Esophagus squamous epithelium (tissue), 5 donors: Measurements from ENCODE around the gene MANEAL. TPM values are rescaled to one million over a fixed set of nuclear protein-coding genes. Genes with fewer than 3 reads are reported as not detected.

Source experiments
- DNase-seq: peaks from one replicate; lab custom pipeline; 2025; lab: John Stamatoyannopoulos, UW
- H3K27ac ChIP-seq, 4 donors: fragments of 200-600 bp; sonication (generic); one replicate each; pipeline ENCODE4 v1.5.1; 2016 to 2019; ENCODE audit warnings: mild to moderate bottlenecking in 1 of 4
- H3K27me3 ChIP-seq, 4 donors: fragments of 200-600 bp; sonication (generic); 1 replicate in 3 of 4; 2 replicates in 1 of 4; pipeline versions ENCODE4 v1.5.1 to v1.6.0; 2017 to 2021; ENCODE audit warnings: antibody characterized with exemption in 1 of 4
- H3K36me3 ChIP-seq, 3 donors: fragments of 200-600 bp; sonication (generic); one replicate each; pipeline ENCODE4 v1.5.1; 2016 to 2019
- H3K4me1 ChIP-seq, 3 donors: fragments of 200-600 bp; sonication (generic); one replicate each; pipeline ENCODE4 v1.5.1; 2017 to 2019
- H3K4me3 ChIP-seq, 4 donors: fragments of 200-600 bp; sonication (generic); 1 replicate in 3 of 4; 2 replicates in 1 of 4; pipeline ENCODE4 v1.5.1; 2016 to 2019; ENCODE audit warnings: mild to moderate bottlenecking in 2 of 4, moderate library complexity in 1 of 4
- H3K9me3 ChIP-seq, 3 donors: fragments of 200-600 bp; sonication (generic); one replicate each; pipeline ENCODE4 v1.5.1; 2016 to 2019
- CTCF ChIP-seq, 6 experiments: fragments of 450-650 bp in 4 of 6; fragments of 200-600 bp in 2 of 6; sonication (generic) in 2 of 6; IDR thresholded peaks; one replicate each; pipeline ENCODE4 v1.5.1; 2016 to 2019; ENCODE audit warnings: antibody characterized with exemption in 6 of 6, mild to moderate bottlenecking in 4 of 6, moderate library complexity in 4 of 6
- POLR2A ChIP-seq, 4 donors: fragments of 450-650 bp; IDR thresholded peaks; one replicate each; pipeline ENCODE4 v1.6.1; 2017; ENCODE audit warnings: antibody characterized with exemption in 4 of 4, mild to moderate bottlenecking in 4 of 4, moderate library complexity in 3 of 4
- whole genome bisulfite sequencing, 2 donors: methylation state at CpG; one replicate each; pipeline ENCODE4 v1.1.5; 2018; 5-methylcytosine and 5-hydroxymethylcytosine counted together
- intact Hi-C: fragments of 100-400 bp; cut with DNase I; formaldehyde crosslinking; loops from one replicate; pipeline ENCODE4 v1.15.0; 2022
- total RNA-seq, 4 donors: library from RNA; depleted of rRNA; stranded (reverse); fragments of >200 nt; gene quantifications; one replicate each; pipeline ENCODE4 v1.1.0, GENCODE V29; 2016
- donor health status: DM: yes; HTN: yes; CAD: no.

The MANEAL gene
- total RNA-seq, 4 donors from 2014 or later = 2.3 to 5.0 (median 3.7) TPM

GRCh38 chr1:37759451-37759850 is 34.2 kb upstream of the MANEAL start:
- DNase-seq = no peak
- peaks cover 0 to 100% (median 8%) of the 10 kb centered on the region in 4 donors for H3K27me3 ChIP-seq
- WGBS, 2 donors = 73 to 89% methylated on average over 2 of the region's 2 CpGs
- intact Hi-C loops = no loop called here
- no peak overlapping the region for H3K4me3 ChIP-seq
- H3K36me3 ChIP-seq = no peaks in the 10 kb centered on the region
- no peaks in the 10 kb centered on the region for H3K4me1 ChIP-seq
- no peak overlapping the region for H3K27ac ChIP-seq
- TF ChIP-seq POLR2A (IDR thresholded peaks at IDR 0.05) (no peak), CTCF (IDR thresholded peaks at IDR 0.05) (no peak)
- no peaks in the 10 kb centered on the region for H3K9me3 ChIP-seq

GRCh38 chr1:37761416-37762095 is 32.1 kb upstream of the MANEAL start:
- DNase-seq = no peak
- Histone ChIP-seq H3K27me3 (peaks cover 0 to 100% (median 21%) of the 10 kb centered on the region in 4 donors), H3K36me3 (no peaks in the 10 kb centered on the region), H3K4me3 (no peak overlapping the region), H3K9me3 (no peaks in the 10 kb centered on the region), H3K4me1 (peaks cover 0 to 8% (median 3%) of the 10 kb centered on the region in 3 donors), H3K27ac (no peak overlapping the region)
- WGBS, 2 donors = 57 to 69% methylated on average over 21 to 42 of the region's 68 CpGs
- TF ChIP-seq CTCF (IDR thresholded peaks at IDR 0.05) = no peak
- no peak for TF ChIP-seq POLR2A (IDR thresholded peaks at IDR 0.05)
- intact Hi-C loops = no loop called here

GRCh38 chr1:37762516-37762915 is 31.1 kb upstream of the MANEAL start:
- no peak for DNase-seq
- Histone ChIP-seq H3K4me3 (no peak overlapping the region), H3K27me3 (peaks cover 0 to 100% (median 22%) of the 10 kb centered on the region in 4 donors), H3K36me3 (no peaks in the 10 kb centered on the region), H3K4me1 (peaks cover 0 to 8% (median 3%) of the 10 kb centered on the region in 3 donors), H3K9me3 (no peaks in the 10 kb centered on the region), H3K27ac (no peak overlapping the region)
- TF ChIP-seq POLR2A (IDR thresholded peaks at IDR 0.05) (no peak), CTCF (IDR thresholded peaks at IDR 0.05) (no peak)
- intact Hi-C loops = no loop called here
- WGBS, 2 donors = 43 to 83% methylated on average over 1 to 2 of the region's 2 CpGs

GRCh38 chr1:37763791-37764413 is 29.7 kb upstream of the MANEAL start:
- peaks cover 0 to 99% (median 22%) of the 10 kb centered on the region in 4 donors for H3K27me3 ChIP-seq
- TF ChIP-seq POLR2A (IDR thresholded peaks at IDR 0.05) (no peak), CTCF (IDR thresholded peaks at IDR 0.05) (no peak)
- no peak overlapping the region for H3K27ac ChIP-seq
- H3K9me3 ChIP-seq = no peaks in the 10 kb centered on the region
- WGBS, 2 donors = 14 to 31% methylated on average over 9 to 20 of the region's 25 CpGs
- intact Hi-C loops = no loop called here
- H3K4me3 ChIP-seq = no peak overlapping the region
- DNase-seq = no peak
- H3K4me1 ChIP-seq = peaks cover 0 to 8% (median 3%) of the 10 kb centered on the region in 3 donors
- H3K36me3 ChIP-seq = no peaks in the 10 kb centered on the region

- intact Hi-C loops = no loop called here
- Histone ChIP-seq H3K27me3 (peaks cover 0 to 99% (median 22%) of the 10 kb centered on the region in 4 donors), H3K4me3 (no peak overlapping the region), H3K9me3 (no peaks in the 10 kb centered on the region), H3K4me1 (peaks cover 0 to 8% (median 3%) of the 10 kb centered on the region in 3 donors), H3K27ac (no peak overlapping the region), H3K36me3 (no peaks in the 10 kb centered on the region)
- TF ChIP-seq POLR2A (IDR thresholded peaks at IDR 0.05) (no peak), CTCF (IDR thresholded peaks at IDR 0.05) (no peak)
- WGBS, 2 donors = 12 to 15% methylated on average over 28 to 29 of the region's 29 CpGs
- DNase-seq = no peak
Measured at GRCh38 chr1:37764414-37764825, 29.2 kb upstream of the MANEAL start.
